ENCODE results near the gene BRWD1. TPM values are rescaled to one million over a fixed set of nuclear protein-coding genes. Genes with fewer than 3 reads are reported as not detected.

The BRWD1 gene
- polyA plus RNA-seq, 1 donor (not counting 4 experiments of a cell fraction or from before 2014, with no cell fraction given): 15.1 TPM

- no peak for FAIRE-seq
- no peaks in the 10 kb centered on the region for H3K27me3 ChIP-seq (ENCODE audit: control insufficient read depth, extremely low read depth, insufficient read depth, low read length)
- no peak overlapping the region for H2AFZ ChIP-seq (ENCODE audit: control insufficient read depth, low read length)
- no peak overlapping the region for H3K4me3 ChIP-seq (ENCODE audit: control insufficient read depth in 2 of 3, extremely low read depth in 1 of 3, insufficient read depth in 2 of 3, low read depth in 1 of 3, low read length in 3 of 3)
- TF ChIP-seq EZH2 (IDR thresholded peaks at IDR 0.05; ENCODE audit: low read length): no peak
- no peak for TF ChIP-seq CTCF (optimal IDR thresholded peaks at IDR 0.05 in 1 of 3, IDR thresholded peaks at IDR 0.05 in 1 of 3, conservative IDR thresholded peaks at IDR 0.05 in 1 of 3; ENCODE audit: extremely low read depth in 1 of 3, insufficient read depth in 2 of 3, low read length in 3 of 3)
- H4K20me1 ChIP-seq (ENCODE audit: control insufficient read depth, extremely low read depth, insufficient read depth, low read length): no peaks in the 10 kb centered on the region
- no peak for DNase-seq (ENCODE audit: low read depth, low spot score)
- no peak overlapping the region for H3K9ac ChIP-seq (ENCODE audit: control insufficient read depth, extremely low read depth, insufficient read depth, low read length)
- H3K9me3 ChIP-seq (ENCODE audit: control insufficient read depth, low read depth, low read length): no peaks in the 10 kb centered on the region
- dilution Hi-C loops (cut with MboI; ENCODE audit: extremely low pct_ligation_motif_present, low sequenced_read_pairs): no loop called here
- no peak overlapping the region for H3K4me2 ChIP-seq (ENCODE audit: control insufficient read depth, extremely low read depth, insufficient read depth, low read depth, low read length)
- peaks cover 3% of the 10 kb centered on the region for H3K79me2 ChIP-seq (ENCODE audit: control insufficient read depth, insufficient read depth, low read length)
- H3K36me3 ChIP-seq (ENCODE audit: control insufficient read depth in 2 of 2, extremely low read depth in 1 of 2, insufficient read depth in 2 of 2, low read length in 2 of 2): peaks cover 8 to 20% of the 10 kb centered on the region in 2 experiments
- no peak overlapping the region for H3K27ac ChIP-seq (ENCODE audit: control insufficient read depth, insufficient read depth, low read length)
- no peaks in the 10 kb centered on the region for H3K9me1 ChIP-seq (ENCODE audit: control insufficient read depth, extremely low read depth, insufficient read depth, low read length)
- no peaks in the 10 kb centered on the region for H3K4me1 ChIP-seq (ENCODE audit: control insufficient read depth, extremely low read depth, insufficient read depth, low read length)
Measured at GRCh38 chr21:39339231-39339630, 25.8 kb upstream of the BRWD1 start.

- DNase-seq (ENCODE audit: low read depth, low spot score) (no peak), FAIRE-seq (no peak)
- no peak overlapping the region for H3K9ac ChIP-seq (ENCODE audit: control insufficient read depth, extremely low read depth, insufficient read depth, low read length)
- H3K9me3 ChIP-seq (ENCODE audit: control insufficient read depth, low read depth, low read length): no peaks in the 10 kb centered on the region
- H3K4me1 ChIP-seq (ENCODE audit: control insufficient read depth, extremely low read depth, insufficient read depth, low read length): no peaks in the 10 kb centered on the region
- H3K79me2 ChIP-seq (ENCODE audit: control insufficient read depth, insufficient read depth, low read length): no peaks in the 10 kb centered on the region
- no peaks in the 10 kb centered on the region for H3K27me3 ChIP-seq (ENCODE audit: control insufficient read depth, extremely low read depth, insufficient read depth, low read length)
- H2AFZ ChIP-seq (ENCODE audit: control insufficient read depth, low read length): no peak overlapping the region
- H3K36me3 ChIP-seq (ENCODE audit: control insufficient read depth in 2 of 2, extremely low read depth in 1 of 2, insufficient read depth in 2 of 2, low read length in 2 of 2): peaks cover 6 to 7% of the 10 kb centered on the region in 2 experiments
- dilution Hi-C loops (cut with MboI; ENCODE audit: extremely low pct_ligation_motif_present, low sequenced_read_pairs): no loop called here
- no peaks in the 10 kb centered on the region for H4K20me1 ChIP-seq (ENCODE audit: control insufficient read depth, extremely low read depth, insufficient read depth, low read length)
- H3K4me2 ChIP-seq (ENCODE audit: control insufficient read depth, extremely low read depth, insufficient read depth, low read depth, low read length): no peak overlapping the region
- H3K9me1 ChIP-seq (ENCODE audit: control insufficient read depth, extremely low read depth, insufficient read depth, low read length): no peaks in the 10 kb centered on the region
- no peak for TF ChIP-seq EZH2 (IDR thresholded peaks at IDR 0.05; ENCODE audit: low read length)
- no peak for TF ChIP-seq CTCF (optimal IDR thresholded peaks at IDR 0.05 in 1 of 3, IDR thresholded peaks at IDR 0.05 in 1 of 3, conservative IDR thresholded peaks at IDR 0.05 in 1 of 3; ENCODE audit: extremely low read depth in 1 of 3, insufficient read depth in 2 of 3, low read length in 3 of 3)
- H3K4me3 ChIP-seq (ENCODE audit: control insufficient read depth in 2 of 3, extremely low read depth in 1 of 3, insufficient read depth in 2 of 3, low read depth in 1 of 3, low read length in 3 of 3): no peak overlapping the region
- no peak overlapping the region for H3K27ac ChIP-seq (ENCODE audit: control insufficient read depth, insufficient read depth, low read length)
Measured at GRCh38 chr21:39336457-39337008, 23.1 kb upstream of the BRWD1 start.

Measured in keratinocyte (primary cell).